Fibroblast of pulmonary artery (primary cell): ENCODE measurements around the gene P2RY1.
A peak's percentile ranks its signal among the peaks of the same experiment; 100 is the strongest.

Experiments used
- DNase-seq: peaks from one replicate; pipeline ENCODE4 v3.0.0-alpha.2; 2010; ENCODE audit warnings: low read depth
- H3K4me3 ChIP-seq: replicated peaks from 2 replicates; pipeline ENCODE4 v1.5.1; 2011; ENCODE audit warnings: low read depth, mild to moderate bottlenecking, control low read depth, low read length, moderate library complexity
- TF ChIP-seq, protein P1 (sequence below): IDR thresholded peaks from 2 replicates; pipeline ENCODE4 v1.5.1; 2011; ENCODE audit warnings: mild to moderate bottlenecking, control low read depth, low read length, inconsistent platforms; ENCODE audit errors: missing control alignments

The P2RY1 gene, protein sequence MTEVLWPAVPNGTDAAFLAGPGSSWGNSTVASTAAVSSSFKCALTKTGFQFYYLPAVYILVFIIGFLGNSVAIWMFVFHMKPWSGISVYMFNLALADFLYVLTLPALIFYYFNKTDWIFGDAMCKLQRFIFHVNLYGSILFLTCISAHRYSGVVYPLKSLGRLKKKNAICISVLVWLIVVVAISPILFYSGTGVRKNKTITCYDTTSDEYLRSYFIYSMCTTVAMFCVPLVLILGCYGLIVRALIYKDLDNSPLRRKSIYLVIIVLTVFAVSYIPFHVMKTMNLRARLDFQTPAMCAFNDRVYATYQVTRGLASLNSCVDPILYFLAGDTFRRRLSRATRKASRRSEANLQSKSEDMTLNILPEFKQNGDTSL

DNA sequence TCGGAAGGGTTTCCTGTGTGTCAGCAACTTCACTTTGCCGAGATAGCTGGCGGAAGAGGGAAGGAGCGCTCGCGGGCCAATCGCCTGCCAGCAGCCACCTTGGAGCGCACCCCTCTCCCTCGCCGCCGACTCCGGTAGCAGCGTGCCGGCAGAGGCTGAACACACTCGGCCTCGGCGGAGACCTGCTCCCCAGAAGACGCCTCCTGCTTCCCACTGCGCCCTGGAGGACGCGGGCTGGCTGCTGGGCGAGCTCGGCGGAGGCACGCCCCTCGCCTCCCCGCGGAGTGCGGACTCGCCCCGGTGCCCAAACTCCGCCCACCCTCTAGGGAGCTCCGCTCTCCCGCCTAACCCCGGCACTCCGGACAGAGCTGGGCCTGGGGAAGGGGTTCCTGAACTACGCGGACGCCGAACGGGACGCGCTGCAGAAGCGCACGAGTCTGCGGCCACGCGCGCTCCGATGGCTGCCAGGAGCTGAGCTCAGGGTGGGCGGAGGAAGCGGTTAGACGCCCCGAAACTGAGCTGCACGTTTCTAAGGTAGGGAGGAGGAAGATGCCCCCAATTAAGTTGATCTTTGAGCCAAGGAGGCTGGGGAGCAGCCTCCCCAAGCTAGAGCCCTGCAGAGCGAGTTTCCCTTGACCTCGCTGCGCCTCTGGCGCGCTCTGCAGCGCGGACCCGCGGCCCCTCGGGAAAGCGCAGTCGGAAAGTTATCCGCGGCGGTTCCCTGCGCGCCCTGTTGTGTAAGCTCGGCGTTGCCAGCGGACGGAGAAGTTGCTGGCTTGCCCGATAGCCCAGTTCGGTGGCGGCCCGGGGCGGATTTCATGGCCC is at the start of gene P2RY1:
Gene P2RY1 (plus strand): TSS at position 356 of the 825 bp plus-strand sequence. CDS start 652 bp downstream, outside the sequence.
- TF ChIP-seq, protein P1, sequence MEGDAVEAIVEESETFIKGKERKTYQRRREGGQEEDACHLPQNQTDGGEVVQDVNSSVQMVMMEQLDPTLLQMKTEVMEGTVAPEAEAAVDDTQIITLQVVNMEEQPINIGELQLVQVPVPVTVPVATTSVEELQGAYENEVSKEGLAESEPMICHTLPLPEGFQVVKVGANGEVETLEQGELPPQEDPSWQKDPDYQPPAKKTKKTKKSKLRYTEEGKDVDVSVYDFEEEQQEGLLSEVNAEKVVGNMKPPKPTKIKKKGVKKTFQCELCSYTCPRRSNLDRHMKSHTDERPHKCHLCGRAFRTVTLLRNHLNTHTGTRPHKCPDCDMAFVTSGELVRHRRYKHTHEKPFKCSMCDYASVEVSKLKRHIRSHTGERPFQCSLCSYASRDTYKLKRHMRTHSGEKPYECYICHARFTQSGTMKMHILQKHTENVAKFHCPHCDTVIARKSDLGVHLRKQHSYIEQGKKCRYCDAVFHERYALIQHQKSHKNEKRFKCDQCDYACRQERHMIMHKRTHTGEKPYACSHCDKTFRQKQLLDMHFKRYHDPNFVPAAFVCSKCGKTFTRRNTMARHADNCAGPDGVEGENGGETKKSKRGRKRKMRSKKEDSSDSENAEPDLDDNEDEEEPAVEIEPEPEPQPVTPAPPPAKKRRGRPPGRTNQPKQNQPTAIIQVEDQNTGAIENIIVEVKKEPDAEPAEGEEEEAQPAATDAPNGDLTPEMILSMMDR, result peak; percentile 34
- H3K4me3 ChIP-seq, result peak within 1 kb of the TSS; percentile 76
- peak; percentile 75 for DNase-seq

DNA sequence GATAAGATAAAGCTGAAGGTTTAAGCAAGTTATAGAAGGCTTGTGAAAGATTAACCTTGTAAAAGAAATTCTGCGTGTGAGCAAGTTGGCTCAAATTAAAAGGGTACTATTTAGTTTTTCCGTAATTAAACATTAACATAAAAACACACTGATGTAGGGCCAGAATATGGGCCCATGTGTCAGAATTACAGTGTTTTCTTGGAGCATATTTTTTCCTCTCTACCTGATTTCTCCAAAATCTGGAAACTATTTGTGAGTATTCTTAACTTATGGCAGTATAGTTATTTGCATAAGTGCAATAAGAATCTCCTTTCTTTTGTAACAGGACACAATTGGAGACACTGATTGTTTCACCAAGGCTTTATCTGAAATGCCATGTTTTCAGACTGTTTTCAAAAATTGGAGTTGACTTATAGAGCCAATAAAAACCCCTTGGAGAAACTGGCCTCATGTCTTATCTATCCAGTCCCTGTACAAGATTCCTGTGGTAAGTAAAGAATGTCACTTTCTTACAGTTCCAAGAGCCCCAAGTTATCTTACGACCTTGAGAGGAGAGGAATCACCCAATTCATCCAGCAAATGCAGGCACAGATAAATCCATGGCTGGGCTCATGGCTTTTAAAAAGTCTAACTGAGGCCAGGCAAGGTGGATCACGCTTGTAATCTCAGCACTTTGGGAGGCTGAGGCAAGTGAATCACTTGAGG is 47.8 kb upstream of the P2RY1 start:
- DNase-seq, result no peak
- H3K4me3 ChIP-seq, result no peak overlapping the region
- TF ChIP-seq, protein P1, result no peak

DNA sequence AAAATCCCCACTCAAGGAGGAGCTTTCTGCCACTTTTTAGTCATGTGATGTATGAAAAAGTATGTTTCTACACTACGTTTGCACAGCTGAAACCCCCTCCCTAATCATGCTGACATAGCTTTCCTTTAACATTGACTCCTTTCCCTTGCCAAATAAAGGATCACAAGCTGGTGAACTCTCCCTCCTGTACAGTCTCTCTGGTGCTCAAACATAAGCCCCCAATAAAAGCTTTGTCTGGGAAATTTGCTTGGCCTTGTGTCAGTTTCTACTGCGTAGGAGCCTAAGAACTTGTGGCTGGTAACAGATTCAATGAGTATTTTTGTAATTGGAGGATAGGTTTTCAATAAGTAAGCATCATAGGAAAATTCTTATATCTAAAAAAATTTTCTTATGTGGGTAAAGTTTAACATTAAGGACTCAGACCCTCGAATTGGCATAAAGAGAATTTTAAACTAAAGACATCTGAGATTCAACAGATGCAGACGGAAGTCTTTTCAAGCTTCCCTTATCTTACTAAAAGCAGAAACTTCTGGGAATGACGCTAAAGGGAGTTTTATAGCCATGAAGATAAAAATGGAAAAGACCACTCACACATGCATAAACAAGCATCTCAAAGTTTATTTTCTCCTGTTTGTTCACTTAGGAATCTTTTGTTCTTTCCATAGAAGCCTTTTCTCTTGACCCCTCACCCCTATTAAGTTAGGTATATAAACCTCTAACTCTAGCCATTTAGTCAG is 44.1 kb upstream of the P2RY1 start:
- H3K4me3 ChIP-seq, result no peak overlapping the region
- TF ChIP-seq, protein P1, result no peak
- DNase-seq, result no peak

DNA sequence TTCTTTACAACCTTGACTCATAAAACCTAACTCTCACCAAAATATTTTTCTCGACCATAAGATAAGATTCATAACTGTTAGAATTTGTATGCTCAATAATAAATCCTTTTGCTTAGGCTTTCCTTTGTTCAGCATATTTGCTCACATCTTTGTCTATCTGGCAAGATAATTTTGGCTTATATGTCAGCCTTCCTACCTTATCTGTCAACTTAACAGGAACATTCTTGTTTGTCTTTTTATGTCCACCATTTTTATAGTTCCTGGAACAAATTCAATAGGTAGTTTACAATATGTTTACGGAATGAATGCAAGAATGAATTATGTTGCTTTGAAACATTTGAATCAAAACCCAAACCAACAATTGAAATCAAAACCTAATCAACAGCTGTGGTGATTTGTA is 41.0 kb upstream of the P2RY1 start:
- TF ChIP-seq, protein P1, result no peak
- no peak for DNase-seq
- H3K4me3 ChIP-seq, result no peak overlapping the region

DNA sequence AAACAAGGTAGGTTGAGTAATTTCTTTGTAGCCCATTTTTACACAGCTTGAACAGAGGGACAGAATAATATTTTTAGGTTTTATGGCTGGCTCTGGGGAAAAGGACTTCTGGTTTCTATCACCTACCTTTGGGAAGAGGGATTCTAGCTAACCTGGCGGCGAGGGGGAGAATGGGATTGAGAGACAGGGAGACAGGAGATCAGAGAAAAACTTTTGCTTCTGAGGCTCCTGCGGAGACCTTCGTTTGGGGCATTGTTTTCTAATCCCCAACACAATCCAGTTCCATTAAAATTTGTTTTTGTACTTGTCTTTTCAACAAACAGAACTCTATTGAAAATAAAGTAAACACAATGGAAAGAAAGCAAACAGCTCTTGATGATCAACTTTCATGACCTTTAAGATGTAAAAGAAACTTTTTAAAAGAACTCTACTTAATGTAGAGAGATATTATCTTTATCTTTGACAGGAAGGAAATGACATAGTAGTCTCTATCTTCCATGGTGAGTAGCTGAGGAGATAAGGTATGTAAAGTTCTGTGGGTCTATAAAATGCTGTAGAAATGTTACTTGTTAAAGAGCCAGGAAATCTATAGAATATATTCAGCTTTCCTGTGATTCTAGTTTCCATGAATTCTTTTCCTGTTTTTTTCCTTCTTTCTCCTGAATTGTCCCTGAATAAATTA is 37.0 kb upstream of the P2RY1 start:
- DNase-seq, result no peak
- TF ChIP-seq, protein P1, result no peak
- H3K4me3 ChIP-seq, result no peak overlapping the region
